ENCODE data around the gene OPCML. TPM values are rescaled to one million over a fixed set of nuclear protein-coding genes. Genes with fewer than 3 reads are reported as not detected.

Gene OPCML
- total and polyA plus RNA-seq, 2 experiments from 2014 or later = 1.2 to 4.4 TPM

GRCh38 chr11:132992838-132993631 lies 539.3 kb downstream of the OPCML start:
- Mint-ChIP-seq H3K9me3 (no peaks in the 10 kb centered on the region), H3K27ac (no peak overlapping the region), H3K4me3 (peak overlapping the region; percentile 67), H3K4me1 (peaks cover 11% of the 10 kb centered on the region), H3K27me3 (ENCODE audit: insufficient read depth, low read depth, poor library complexity) (peaks cover 24% of the 10 kb centered on the region), H3K36me3 (ENCODE audit: low read depth) (no peaks in the 10 kb centered on the region)
- H3F3A ChIP-seq (replicated peaks; ENCODE audit: low read depth) = 0 out of 2 replicates have a peak, but pooled peaks cover 2% of the 10 kb centered on the region
- no peak overlapping the region for H2AFZ ChIP-seq
- no peaks in the 10 kb centered on the region for H3K79me2 ChIP-seq (replicated peaks; ENCODE audit: insufficient read depth)
- H4K20me1 ChIP-seq (replicated peaks; ENCODE audit: insufficient read depth) = no peaks in the 10 kb centered on the region
- H3K4me2 ChIP-seq = no peak overlapping the region
- TF ChIP-seq EZH2phosphoT487 (IDR thresholded peaks at IDR 0.05; ENCODE audit: unreplicated experiment) = no peak
- TF ChIP-seq, protein P1, sequence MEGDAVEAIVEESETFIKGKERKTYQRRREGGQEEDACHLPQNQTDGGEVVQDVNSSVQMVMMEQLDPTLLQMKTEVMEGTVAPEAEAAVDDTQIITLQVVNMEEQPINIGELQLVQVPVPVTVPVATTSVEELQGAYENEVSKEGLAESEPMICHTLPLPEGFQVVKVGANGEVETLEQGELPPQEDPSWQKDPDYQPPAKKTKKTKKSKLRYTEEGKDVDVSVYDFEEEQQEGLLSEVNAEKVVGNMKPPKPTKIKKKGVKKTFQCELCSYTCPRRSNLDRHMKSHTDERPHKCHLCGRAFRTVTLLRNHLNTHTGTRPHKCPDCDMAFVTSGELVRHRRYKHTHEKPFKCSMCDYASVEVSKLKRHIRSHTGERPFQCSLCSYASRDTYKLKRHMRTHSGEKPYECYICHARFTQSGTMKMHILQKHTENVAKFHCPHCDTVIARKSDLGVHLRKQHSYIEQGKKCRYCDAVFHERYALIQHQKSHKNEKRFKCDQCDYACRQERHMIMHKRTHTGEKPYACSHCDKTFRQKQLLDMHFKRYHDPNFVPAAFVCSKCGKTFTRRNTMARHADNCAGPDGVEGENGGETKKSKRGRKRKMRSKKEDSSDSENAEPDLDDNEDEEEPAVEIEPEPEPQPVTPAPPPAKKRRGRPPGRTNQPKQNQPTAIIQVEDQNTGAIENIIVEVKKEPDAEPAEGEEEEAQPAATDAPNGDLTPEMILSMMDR (conservative IDR thresholded peaks at IDR 0.05; ENCODE audit: low read depth in 2 of 2) = peak; percentile 53 to 71
- no peaks in the 10 kb centered on the region for H3K9me2 ChIP-seq (ENCODE audit: insufficient read depth)
- H3K27me3 ChIP-seq (ENCODE audit: insufficient read depth) = peaks cover 35% of the 10 kb centered on the region
- no peak overlapping the region; the same call in 1 of the 2 replicates for H3K4me3 ChIP-seq
- H3K36me3 ChIP-seq (ENCODE audit: insufficient read depth) = no peaks in the 10 kb centered on the region
- peak; percentile 57 for DNase-seq (ENCODE audit: low spot score)
- H3K27ac ChIP-seq (ENCODE audit: low read depth) = no peak overlapping the region
- peak; percentile 63 for ATAC-seq
- H3K4me1 ChIP-seq (ENCODE audit: insufficient read depth) = peaks cover 10% of the 10 kb centered on the region; the same call in 1 of the 2 replicates

GRCh38 chr11:132988411-132988810 lies 543.9 kb downstream of the OPCML start:
- Mint-ChIP-seq H3K4me1 (peaks cover 18% of the 10 kb centered on the region), H3K36me3 (ENCODE audit: low read depth) (no peaks in the 10 kb centered on the region), H3K4me3 (no peak overlapping the region), H3K27ac (no peak overlapping the region), H3K27me3 (ENCODE audit: insufficient read depth, low read depth, poor library complexity) (peaks cover 3% of the 10 kb centered on the region), H3K9me3 (no peaks in the 10 kb centered on the region)
- Histone ChIP-seq H3K79me2 (replicated peaks; ENCODE audit: insufficient read depth) (no peaks in the 10 kb centered on the region), H3K36me3 (ENCODE audit: insufficient read depth) (no peaks in the 10 kb centered on the region), H3K9me2 (ENCODE audit: insufficient read depth) (no peaks in the 10 kb centered on the region), H3K27me3 (ENCODE audit: insufficient read depth) (peaks cover 6% of the 10 kb centered on the region), H3K27ac (ENCODE audit: low read depth) (no peak overlapping the region), H3K4me1 (ENCODE audit: insufficient read depth) (peaks cover 5% of the 10 kb centered on the region; the same call in 1 of the 2 replicates), H2AFZ (no peak overlapping the region), H3K4me3 (no peak overlapping the region), H3K4me2 (no peak overlapping the region), H3F3A (replicated peaks; ENCODE audit: low read depth) (no peaks in the 10 kb centered on the region), H4K20me1 (replicated peaks; ENCODE audit: insufficient read depth) (no peaks in the 10 kb centered on the region)
- no peak for ATAC-seq
- no peak for DNase-seq (ENCODE audit: low spot score)
- TF ChIP-seq STAT1 (IDR thresholded peaks at IDR 0.05; ENCODE audit: unreplicated experiment) (no peak), JUNB (IDR thresholded peaks at IDR 0.05; ENCODE audit: unreplicated experiment) (no peak), ZNF114 (CRISPR knock-in tag; IDR thresholded peaks at IDR 0.05) (no peak), REST (IDR thresholded peaks at IDR 0.05; ENCODE audit: unreplicated experiment) (no peak), CREB1 (CRISPR knock-in tag; IDR thresholded peaks at IDR 0.05; ENCODE audit: low read depth) (no peak), EZH2phosphoT487 (IDR thresholded peaks at IDR 0.05; ENCODE audit: unreplicated experiment) (no peak), EZH2 (IDR thresholded peaks at IDR 0.05; ENCODE audit: low read depth, unreplicated experiment) (no peak)

Data from GM23338 (cell line).